Measurements from ENCODE around the gene C17orf100.
"Not testable (repeated sequence)": the region's sequence is repeated elsewhere in the genome, so short reads cannot be mapped to it uniquely, and the experiment has no call there.

Gene C17orf100

DNA sequence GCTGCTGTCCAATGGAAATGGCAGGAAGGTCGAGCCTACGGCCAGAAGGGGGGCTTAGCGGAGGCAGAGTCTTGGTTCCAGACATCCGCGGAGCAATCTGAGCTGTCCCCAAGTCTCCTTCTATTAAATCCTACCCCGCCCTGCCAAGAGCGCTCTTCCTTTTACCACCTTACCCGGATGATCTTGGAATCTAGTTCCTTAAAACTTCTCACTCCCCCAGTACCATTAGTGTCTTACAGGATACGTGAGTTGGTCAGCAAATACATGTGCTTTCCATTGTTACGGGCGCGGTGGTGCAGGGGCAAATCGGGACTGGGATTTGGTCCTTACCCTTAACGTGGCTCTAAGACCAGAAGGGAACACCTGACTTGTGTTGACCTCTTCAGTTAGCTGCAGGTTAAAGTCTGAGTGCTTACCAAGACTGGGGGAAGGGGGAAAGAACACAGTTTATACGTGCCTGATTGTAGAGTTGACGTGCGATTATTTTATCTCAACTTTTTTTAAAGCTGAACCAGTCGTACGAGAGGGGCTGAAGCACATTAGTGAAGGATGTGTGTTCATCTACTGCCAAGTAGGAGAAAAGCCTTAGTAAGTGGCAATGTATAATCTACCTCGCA is 10.2 kb upstream of the C17orf100 start:
- DNase-seq, result no peak

DNA sequence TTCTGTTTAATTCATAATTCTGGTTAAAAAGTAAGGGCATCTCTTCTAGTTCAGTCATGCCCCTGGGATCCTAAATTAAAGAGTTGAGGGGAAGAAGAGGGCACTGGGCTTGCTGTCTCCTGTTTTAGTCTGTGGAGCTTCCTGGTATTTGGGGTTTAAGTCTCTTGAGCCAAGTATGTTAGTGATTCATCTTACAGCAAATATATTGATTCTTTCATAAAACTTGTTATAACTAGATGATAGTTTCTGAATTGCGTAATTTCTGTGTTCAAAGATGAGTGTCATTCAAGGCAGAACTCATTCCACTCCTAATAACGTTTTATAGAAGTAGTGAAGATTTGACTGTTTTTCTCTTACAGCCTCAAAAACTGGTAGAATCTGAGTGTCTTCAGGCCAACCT is 9.0 kb upstream of the C17orf100 start:
- no peak for DNase-seq

DNA sequence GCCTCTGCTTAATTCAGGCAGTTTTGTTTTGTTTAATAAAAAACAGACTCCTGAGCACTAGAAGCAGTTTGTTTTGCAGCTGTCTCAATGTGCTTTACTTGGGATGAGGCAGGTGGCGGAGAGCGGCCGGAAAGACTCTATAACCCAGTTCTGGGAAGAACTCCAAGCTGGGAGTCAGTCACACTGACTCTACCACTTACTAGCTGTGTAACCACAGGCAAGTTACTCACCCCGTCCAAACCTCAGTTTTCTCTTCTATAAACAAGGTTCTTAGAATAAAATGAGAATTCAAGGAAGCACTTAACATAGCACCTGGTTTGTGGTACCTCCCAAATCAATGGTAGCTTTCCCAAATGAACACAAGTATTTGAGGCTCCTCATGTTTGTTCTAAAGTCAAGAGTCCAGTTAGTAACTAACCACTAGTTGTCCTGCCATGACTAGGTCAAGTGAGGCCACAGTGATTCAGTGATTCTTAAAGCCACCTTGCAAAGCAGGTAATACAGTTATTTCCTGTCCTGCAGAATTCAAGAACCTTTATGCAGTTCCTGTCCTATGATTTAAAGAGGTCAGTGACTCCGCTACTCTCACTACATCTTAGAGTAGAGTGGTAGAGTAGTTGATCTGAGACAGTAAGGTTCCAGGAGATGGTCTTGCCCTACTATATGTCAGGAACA is 8.0 kb upstream of the C17orf100 start:
- DNase-seq, result no peak

DNA sequence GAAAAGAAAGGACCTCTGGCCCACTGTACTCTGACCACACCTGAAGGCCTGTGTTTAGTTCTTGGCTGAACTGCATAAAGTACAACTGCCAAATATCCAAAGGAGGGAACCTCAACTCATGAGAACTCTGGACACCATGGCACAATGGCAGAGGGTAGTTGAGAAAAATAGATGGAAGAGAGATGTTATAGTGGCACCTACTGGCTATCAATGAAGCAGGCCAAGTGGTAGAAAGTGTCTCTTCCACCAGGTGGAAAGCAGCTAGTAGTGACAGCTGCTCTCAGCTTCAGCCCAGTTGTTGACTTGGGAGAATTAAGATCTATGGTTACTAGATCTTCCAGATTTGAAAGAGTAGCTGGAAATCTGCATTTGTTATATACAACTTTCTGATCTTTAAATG is 3.4 kb upstream of the C17orf100 start:
- no peak for DNase-seq

DNA sequence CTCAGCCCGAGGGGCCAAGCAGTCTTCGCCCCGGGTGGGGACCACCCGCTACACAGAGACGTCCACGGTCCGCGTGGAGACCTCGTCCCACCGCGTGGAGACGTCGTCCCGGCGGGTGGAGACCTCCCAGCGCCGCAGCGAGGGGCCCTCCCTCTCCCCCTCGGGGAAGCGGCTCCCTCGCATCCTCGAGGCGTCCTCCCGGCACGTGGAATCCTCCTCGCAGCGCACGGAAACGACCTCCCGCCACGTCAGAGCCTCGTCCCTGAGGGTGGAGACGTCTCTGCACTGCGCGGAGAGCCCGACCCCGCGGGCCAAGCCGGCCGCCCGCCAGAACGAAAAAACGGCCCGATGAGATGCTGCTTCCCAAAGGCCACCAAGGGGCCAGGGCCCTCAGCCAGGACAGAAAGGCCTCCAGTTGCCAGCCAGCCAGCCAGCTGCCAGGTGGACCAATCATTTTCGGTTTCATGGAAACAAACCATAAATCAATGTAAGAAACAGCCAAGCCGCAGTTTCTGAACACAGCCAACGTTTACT is 424 bp downstream of the C17orf100 start:
- peak; percentile 27 for DNase-seq

DNA sequence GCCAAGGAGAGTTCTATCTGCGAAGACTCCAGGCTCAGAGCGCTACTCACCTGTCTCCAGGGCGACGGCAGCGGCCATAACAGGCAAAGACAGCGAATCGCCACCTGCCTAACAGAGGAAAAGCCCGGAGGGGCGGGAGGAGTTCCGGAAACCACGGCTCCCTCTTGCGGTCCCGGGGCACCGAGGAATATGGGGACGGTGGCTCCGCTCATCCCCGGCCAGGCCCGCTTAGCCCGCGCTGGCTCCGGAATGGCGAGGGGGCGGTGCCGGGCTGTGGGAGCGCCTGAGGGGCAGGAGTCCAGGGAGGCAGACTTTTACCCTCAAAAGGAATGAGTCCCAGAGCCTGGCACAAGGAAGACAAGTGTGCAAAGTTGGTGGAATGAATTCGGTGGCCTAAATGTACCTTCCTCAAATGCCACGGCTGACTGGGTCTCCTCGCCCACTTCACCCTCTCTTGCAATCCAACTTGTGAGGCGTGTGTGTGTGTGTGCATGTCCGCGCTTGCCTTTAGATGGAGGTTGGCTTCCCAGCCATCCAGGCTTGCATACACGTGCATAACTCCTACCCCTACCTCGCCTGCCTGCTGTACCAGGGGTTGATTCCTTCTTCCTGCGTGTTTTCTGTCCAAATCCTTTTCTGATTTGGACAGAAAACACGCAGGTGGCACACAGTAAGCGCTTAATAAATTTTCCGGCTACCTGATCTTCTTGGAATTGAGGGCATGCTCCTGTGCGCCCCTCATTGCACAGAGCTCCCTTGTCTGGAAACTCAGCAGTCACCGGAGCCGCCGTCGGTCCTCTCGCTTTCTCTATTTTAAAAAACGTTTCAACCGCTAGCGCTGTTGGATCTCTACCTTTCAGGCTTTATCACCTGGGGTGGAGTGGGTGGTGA is 3.5 kb downstream of the C17orf100 start:
- peak; percentile 24 for DNase-seq

DNA sequence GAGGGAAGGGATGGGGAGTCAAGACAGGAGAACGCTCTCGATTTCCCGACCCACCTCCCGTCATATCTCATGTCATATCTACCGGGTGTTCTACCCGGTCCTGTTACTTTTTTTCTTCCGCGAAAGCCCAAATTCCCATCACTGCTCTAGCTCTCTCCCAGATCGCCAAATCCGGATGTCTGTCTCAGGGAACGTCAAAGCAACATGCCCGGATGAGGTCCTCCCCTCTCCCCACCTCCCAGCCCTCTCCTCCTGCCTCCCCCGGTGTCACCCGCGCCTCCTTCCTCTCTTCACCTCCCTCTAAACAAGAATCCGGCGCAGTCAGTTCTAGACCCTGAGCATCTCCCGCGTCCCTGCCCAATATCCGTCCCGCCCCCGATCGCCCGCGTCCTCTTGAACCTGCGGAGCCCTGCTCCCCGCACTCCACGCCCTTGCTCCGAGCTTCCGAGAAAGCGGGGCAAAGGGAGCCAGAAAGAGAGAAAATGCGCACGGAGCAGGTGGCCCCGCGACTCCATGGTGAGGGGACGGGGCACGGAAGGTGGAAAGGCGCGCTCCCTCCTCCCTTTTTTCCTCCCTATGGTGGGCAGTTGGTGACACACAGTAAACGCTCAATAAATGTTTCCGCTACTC is 4.3 kb downstream of the C17orf100 start:
- not testable (repeated sequence) for DNase-seq

DNA sequence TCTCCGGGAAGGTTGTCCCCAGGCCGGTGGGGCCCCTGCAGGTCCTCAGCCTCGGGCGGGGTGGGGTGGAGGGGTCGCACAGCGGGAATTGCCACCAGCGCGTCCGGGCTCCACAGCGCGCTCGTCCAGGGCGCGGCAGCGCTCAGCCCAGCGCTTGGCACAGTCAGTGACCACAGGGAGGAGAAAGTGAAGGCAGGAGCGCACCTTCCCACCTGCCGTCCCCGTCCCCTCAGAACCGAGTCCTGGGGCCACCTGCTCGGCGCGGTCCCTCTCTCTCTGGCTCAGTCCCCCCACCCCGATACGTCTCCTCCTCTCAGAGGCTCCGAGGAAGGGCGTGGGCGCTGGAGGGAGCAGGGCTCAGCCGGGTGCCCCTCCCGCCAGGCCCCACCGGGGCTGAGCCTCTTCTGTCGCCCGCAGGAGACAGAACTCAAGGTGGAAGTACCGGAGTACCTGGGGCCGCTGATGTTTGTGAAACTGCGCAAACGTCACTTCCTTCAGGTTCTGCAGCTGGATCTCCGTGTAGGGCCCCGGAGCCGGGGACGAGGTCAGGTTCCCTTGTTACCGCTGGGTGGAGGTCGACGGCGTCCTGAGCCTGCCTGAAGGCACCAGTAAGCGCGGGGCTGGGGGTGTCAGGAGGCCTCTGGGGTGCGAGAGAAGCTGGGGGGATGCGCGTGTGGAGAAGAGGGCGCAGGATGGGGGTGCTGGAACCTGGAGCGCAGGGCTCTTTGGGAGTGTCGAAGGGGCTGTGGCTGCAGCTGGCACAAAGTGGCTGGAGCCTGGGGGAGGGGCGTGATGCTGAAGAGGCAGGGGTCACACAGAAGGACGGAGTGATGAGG is 5.5 kb downstream of the C17orf100 start:
- DNase-seq, result peak; percentile 5

DNA sequence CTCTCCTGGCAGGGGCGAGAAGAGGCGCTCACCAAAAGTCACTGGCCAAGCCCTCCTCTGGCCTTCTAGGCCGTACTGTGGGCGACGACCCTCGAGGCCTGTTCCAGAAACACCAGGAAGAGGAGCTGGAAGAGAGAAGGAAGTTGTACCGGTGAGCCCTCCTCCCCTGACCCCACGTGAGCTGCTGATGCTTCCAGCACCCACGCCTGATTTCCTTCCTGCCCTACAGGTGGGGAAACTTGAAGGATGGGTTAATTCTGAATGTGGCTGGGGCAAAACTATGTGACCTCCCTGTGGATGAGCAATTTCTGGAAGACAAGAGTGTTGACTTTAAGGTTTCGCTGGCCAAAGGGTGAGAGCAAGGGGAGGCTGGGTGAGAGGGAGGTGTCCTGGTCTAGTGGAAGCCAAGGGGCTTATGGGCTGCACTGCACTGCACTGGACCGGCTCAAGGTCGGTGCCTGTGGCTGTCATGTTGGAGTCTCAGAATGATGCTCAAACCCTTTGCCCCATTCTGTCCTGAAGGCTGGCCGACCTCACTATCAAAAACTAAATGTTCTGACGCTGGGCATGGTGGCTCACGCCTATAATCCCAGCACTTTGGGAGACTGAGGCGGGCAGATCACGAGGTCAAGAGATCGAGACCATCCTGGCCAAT is 6.2 kb downstream of the C17orf100 start:
- DNase-seq, result no peak

DNA sequence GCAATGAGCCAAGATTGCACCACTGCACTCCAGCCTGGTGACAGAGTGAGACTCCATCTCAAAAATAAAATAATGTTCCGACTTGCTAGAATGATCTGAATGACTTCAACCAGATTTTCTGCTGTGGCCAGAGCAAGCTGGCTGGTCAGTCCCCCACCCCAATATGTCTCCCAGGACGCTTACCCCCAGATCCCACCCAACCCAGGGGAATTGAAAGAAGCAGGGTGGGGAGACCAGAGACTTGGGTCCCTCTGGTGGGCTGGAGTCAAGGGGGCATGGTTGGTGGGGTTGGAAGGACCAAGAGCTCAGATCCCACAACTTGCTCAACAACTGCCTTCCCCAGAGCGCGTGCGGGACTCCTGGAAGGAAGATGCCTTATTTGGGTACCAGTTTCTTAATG is 6.8 kb downstream of the C17orf100 start:
- DNase-seq, result not testable (repeated sequence)

DNA sequence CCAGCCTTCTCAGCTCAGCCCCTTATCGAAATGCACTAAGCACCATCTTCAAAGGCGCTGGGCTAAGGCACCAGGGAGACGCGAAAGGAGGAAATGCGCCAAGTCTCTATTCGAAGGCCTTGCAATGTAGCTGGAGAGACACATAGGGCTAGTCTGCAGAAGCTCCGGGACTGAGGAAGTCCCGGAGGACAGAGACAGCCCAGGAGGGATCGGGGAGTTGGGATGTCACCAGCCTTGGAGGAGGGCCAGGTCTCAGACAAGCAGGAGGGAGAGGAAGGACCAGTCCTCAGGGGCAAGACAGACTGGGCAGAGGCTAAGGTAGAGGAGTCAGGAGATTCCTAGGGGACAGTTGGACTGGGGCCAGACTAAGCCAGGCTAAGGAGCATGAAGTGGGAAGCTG is 8.5 kb downstream of the C17orf100 start:
- no peak for DNase-seq

DNA sequence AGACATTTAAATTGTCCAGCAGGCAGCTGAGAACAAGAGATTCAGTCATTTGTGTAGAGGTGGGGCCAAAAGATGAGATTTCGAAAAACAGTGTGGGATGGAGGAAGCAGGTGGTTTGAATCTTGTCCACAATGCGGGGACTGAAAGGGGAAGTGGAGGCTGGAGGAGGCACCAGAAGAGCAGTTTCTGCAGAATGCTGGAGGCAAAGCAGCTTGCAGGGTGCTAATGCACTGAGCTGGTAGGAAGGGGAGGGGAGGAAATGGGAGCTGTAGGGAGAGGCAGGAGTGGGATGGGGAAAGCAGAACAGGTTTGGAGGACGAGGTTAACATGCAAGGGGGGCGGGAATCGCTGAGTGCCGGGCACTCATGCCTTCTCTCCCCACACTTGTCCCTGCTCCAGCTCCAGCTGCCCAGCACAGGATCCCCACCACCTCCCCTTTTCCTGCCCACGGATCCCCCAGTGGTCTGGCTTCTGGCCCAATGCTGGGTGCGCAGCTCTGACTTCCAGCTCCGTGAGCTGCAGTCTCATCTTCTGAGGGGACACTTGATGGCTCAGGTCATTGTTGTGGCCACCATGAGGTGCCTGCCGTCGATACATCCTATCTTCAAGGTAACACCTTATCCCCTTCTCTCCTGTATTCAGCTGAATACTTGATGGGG is 9.4 kb downstream of the C17orf100 start:
- no peak for DNase-seq

DNA sequence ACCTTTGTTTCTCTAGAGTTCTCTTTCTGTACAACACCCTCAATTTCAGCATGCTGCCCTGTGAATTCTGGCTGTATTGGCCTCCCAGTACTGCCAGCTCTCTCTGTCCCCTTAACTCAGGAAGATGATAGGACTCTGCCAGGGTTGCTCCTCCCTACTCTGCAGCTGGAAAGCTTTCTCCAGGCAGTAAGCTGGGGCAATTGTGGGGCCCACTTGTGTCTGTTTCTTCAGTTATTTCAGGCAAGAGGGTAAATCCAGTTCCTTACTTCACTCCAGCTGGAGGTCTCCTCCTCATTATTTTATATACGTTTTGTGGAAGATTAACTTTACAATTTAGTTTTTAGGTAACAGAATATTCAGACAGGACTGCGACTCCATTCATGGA is 9.9 kb downstream of the C17orf100 start:
- no peak for DNase-seq

DNA sequence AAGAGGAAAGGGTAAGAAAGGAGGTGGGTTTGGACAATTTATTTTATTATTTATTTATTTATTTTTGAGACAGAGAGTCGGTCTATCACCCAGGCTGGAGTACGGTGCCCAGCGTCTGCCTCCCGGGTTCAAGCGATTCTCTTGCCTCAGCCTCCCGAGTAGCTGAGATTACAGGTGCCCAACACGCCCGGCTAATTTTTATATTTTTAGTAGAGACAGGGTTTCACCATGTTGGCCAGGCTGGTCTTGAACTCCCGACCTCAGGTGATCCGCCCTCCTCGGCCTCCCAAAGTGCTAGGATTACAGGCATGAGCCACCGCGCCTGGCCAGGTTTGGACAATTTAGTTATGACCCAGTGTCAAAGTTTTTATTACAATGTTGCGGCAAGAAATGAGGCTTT is 11.6 kb downstream of the C17orf100 start:
- not testable (repeated sequence) for DNase-seq

DNA sequence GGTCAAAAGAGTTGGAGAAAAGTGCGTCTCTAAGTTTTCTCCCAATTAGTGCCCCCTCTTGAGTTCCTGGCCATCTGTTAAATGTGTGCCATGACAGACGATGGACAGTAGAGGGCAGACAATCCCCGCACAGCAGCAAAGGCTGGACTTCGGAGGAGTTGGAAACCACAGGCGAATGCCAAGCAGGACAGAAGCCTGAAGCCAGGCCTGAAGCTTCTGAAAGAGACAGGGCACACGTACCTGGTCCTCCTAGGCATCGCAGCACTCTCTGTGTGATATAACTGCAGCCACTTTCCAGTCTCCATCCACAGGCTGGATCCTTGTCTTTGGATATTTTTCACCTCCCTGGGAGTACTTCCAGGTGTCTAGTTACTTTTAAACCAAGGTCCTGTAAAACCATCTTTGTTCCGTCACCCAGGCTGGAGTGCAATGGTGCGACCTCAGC is 14.5 kb downstream of the C17orf100 start:
- peak; percentile 41 for DNase-seq

DNA sequence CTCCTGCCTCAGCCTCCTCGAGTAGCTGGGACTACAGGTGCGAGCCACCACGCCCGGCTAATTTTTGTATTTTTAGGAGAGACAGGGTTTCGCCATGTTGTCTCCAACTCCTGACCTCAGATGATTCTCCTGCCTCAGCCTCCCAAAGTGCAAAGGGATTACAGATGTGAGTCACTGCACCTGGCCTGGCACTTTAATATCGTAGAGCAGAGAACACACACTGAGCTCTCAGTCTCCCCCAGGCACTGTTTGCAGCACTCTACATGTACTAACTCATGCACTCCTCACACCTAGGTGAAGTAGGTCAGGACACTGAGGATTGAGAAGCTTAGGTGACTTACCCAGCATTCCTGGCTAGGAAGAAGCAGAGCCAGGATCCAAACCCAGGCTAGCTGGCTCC is 15.0 kb downstream of the C17orf100 start:
- DNase-seq, result no peak

DNA sequence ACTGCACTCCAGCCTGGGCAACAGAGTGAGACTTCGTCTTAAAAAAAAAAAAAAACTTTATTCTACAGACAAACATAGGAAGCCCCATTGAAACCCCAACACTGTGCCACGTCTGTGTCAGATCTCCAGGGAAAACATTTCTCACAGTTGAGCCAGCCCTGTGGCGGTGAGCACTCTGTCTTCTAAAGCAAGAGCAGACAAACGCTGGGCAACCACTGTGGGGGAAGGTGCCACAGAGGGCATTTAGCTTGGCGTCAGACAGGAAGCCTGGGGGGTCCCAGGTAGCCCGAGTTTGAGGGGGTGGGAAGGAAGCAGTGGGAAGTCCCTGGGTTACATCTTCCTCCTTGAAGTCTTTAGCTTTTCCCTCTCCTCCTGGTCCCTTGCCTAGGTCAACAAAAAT is 16.0 kb downstream of the C17orf100 start:
- DNase-seq, result no peak

DNA sequence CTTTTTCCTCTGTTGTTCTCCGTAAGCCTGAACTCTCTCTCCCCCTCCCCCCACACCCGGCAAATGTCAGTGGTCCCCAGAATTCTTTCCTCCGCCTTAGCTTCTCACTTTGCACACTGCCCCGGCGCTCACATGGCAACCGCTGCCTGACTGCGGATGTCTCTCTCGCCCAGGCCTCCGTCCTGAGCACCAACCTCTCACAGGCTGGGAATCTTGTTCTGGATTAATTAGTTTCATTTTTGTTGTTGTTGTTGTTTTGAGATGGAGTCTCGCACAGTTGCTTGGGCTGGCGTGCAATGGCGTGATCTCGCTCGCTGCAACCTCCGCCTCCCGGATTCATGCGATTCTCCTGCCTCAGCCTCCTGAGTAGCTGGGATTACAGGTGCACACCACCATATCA is 16.7 kb downstream of the C17orf100 start:
- DNase-seq, result no peak

DNA sequence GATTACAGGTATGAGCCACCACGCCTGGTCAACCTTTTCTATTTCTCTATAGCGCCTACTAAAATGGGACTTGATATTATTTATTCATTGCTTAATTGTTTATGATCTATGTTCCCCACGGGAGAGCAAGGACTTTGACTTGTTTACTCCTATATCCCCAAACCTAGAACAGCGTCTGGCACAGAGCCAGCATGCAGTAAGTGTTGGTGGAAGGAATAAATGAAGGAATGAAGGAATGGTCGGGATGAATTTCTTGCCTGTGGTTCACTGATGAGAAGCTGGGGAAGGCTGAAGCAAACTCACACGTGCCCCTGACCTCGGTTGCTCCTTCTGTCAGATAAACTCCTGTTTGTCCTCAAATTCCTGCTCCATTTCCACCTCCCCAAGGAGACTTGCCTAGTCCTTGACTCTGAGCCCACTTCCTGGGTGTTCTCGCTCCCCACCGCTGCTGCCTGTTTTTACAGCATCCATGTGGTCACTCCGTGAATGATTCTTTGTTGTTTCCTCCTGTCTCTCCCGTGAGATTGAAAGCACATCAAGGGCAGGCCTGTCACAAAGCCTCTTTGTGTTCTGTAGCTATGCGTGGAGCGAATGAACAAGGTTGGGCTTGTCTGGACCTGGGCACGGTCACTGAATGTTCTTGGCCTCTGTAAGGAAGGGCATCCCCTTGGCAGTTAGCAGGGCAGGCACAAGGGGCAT is 17.3 kb downstream of the C17orf100 start:
- no peak for DNase-seq

DNA sequence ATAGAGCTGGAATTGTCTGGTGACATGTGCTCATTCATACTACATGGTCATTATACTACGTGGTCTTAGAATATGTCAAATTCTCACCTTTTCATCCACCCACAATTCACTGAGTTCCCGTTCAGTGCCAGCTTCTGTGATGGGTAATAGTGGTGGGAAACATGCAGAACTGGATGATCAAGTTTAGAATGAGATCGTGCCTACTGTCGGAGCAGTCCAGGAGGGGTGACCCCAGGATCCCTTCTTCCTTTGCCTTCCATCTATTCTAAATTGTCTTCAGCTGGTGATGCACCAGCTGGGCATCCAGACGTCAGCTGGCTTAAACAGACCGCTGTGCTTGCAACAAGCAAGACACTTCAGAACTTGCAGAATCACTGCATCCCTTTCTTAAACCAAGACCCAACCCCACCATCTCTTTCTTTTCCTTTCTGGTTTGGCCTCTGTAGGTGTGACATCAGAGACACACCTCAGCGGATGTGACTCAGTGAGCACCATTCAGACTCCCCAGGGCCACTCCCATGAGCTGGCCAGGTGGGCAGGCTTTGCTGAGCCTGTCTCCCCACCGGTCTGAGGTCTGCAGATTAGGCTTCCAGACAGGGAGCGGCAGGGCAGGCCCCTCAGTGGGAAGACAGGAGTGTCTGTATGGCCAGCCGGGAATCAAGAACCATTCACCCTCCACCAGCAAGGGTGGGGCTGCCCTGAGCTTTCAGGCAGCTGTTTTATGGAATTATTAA is 18.1 kb downstream of the C17orf100 start:
- no peak for DNase-seq
